ENCODE data around the gene RLN3. TPM values are rescaled to one million over a fixed set of nuclear protein-coding genes. Genes with fewer than 3 reads are reported as not detected.
A peak's percentile ranks its signal among the peaks of the same experiment; 100 is the strongest.

Gene RLN3
- polyA plus RNA-seq, 2 donors = not detected

DNA sequence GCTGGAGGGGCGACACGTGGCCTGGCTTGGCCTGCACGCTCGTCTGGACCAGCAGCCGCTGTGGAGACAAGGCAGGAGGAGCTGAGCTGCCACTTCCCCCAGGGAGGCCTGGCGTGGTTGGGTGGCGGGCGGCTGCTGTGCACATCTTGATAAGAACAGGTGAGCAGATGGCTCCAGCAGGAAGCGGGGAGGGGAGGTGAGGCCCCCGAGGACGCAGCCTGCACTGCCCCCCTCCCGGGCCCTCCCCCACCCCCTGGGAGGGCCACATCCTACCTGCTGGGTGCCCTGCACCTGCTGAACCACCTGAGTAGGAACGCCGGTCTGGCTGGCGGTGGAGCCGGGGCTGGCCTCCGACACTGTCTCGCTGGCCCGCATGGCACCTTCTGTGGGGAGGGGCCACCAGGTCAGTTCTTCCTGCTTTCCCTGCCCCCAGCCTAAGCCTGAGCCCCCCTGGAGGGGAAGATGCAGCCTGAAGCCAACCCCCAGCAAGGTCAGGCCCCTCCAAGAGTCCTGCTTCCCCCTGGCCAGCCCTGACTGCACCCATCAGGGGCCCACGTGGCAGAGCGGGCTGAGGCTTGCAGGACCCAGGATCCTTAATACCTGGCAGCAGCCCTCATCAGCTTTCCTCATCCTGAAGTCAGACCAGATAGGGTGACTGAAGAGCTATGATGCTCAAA is 44.6 kb upstream of the RLN3 start:
- no peaks in the 10 kb centered on the region for H3K9me3 ChIP-seq (ENCODE audit: control insufficient read depth in 2 of 2, insufficient read depth in 1 of 2, low read depth in 1 of 2, low read length in 1 of 2)
- H3K27me3 ChIP-seq (ENCODE audit: control insufficient read depth in 1 of 2, insufficient read depth in 2 of 2, low read length in 2 of 2) = no peaks in the 10 kb centered on the region
- peak overlapping the region in 1 of 2 donors; percentile 6 for H3K27ac ChIP-seq (ENCODE audit: low read depth in 2 of 2, low read length in 1 of 2)
- 71 to 83% methylated on average over 20 to 21 of the region's 21 CpGs for WGBS, 2 donors
- peaks cover 0 to 8% of the 10 kb centered on the region in 2 donors for H3K4me1 ChIP-seq (ENCODE audit: control insufficient read depth in 2 of 2, insufficient read depth in 2 of 2, low read length in 1 of 2)
- no peak overlapping the region for H3K4me3 ChIP-seq (ENCODE audit: low read depth in 1 of 2, low read length in 2 of 2)
- H3K36me3 ChIP-seq (ENCODE audit: control insufficient read depth in 2 of 2, insufficient read depth in 2 of 2, low read length in 1 of 2) = peaks cover 0 to 15% of the 10 kb centered on the region in 2 donors

DNA sequence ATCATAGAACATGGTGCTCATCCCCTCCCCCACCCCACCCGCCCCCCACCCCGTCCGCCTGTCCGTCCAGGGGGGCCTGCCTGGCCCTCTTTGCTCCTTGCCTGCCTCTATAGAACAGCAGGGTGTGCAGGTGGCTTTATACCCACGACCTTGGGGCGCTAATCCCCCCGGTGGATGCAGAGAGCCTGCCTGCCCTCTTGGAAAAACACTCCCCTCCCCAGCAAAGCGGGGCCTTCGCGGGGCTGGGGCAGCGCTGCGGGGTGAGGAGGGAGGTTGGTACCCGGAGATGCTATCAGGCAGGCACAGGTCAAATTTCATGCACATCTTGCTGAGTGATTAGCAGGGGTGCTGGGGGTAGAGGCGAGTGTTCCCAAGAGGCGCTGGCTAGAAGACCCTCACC is 43.8 kb upstream of the RLN3 start:
- no peaks in the 10 kb centered on the region for H3K9me3 ChIP-seq (ENCODE audit: control insufficient read depth in 2 of 2, insufficient read depth in 1 of 2, low read depth in 1 of 2, low read length in 1 of 2)
- H3K36me3 ChIP-seq (ENCODE audit: control insufficient read depth in 2 of 2, insufficient read depth in 2 of 2, low read length in 1 of 2) = peaks cover 0 to 16% of the 10 kb centered on the region in 2 donors
- no peak overlapping the region for H3K27ac ChIP-seq (ENCODE audit: low read depth in 2 of 2, low read length in 1 of 2)
- H3K4me3 ChIP-seq (ENCODE audit: low read depth in 1 of 2, low read length in 2 of 2) = no peak overlapping the region
- peaks cover 0 to 6% of the 10 kb centered on the region in 2 donors for H3K4me1 ChIP-seq (ENCODE audit: control insufficient read depth in 2 of 2, insufficient read depth in 2 of 2, low read length in 1 of 2)
- WGBS, 2 donors = 77 to 83% methylated on average over 15 of the region's 15 CpGs
- H3K27me3 ChIP-seq (ENCODE audit: control insufficient read depth in 1 of 2, insufficient read depth in 2 of 2, low read length in 2 of 2) = no peaks in the 10 kb centered on the region

DNA sequence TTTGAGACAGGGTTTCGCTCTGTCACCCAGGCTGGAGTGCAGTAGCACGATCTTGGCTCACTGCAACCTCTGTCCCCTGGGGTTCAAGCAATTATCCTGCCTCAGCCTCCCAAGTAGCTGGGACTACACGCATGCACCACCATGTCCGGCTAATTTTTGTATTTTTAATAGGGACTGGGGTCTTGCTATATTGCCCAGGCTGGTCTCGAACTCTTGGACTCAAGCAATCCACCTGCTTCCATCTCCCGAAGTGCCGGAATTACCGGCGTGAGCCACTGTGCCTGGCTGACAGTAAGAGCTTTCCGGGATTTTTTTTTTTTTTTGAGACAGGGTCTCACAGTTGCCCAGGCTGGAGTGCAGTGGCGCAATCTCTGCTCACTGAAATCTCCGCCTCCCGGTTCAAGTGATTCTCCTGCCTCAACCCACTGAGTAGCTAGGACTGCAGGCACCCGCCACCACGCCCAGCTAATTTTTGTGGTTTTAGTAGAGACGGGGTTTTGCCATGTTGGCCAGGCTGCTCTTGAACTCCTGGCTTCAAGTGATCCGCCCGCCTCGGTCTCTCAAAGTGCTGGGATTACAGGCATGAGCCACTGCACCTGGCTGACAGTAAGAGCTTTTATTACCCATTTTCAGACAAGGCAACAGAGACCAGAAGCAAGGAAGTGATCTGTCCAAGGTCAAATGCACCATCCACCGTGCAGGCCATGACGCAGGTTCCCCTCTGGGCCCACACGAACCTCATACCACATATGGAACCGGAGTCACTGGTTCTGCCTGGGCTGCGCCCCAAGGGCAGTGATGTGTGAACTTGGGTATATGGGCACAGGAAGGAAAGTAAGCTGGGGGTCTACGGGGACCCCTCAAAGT is 42.8 kb upstream of the RLN3 start:
- peaks cover 0 to 16% of the 10 kb centered on the region in 2 donors for H3K36me3 ChIP-seq (ENCODE audit: control insufficient read depth in 2 of 2, insufficient read depth in 2 of 2, low read length in 1 of 2)
- 84 to 86% methylated on average over 25 of the region's 25 CpGs for WGBS, 2 donors
- peak overlapping the region in 1 of 2 donors; percentile 85 for H3K27ac ChIP-seq (ENCODE audit: low read depth in 2 of 2, low read length in 1 of 2)

DNA sequence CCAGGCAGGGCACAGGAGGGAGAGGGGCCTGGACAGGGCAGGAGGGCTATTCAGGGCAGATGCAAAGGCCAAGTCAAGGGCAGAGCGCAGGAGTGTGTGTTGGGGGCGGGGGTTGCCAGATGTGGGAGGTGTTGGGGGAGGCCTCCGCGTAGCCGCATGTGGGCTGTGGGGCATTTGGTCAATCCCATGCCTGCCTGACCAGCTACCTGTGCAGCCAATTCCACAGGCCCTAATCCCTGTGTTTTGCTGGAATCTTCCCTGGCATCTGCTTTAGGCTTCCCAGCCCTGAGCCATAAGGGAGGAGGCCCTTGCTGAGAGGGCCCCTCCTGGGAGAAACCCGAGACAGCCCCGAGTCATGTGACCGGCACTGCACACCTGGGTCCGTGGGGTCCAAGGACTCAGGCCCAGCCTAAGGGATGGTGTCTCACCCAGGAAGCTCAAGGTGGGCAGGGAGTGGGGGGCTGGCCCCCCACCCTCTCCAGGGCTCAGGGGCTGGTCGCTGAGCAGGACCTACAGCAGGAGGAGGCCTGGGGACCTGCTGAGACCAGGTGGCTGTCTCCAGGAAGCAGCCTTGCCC is 42.1 kb upstream of the RLN3 start:
- Histone ChIP-seq H3K9me3 (ENCODE audit: control insufficient read depth in 2 of 2, insufficient read depth in 1 of 2, low read depth in 1 of 2, low read length in 1 of 2) (no peaks in the 10 kb centered on the region), H3K27ac (ENCODE audit: low read depth in 2 of 2, low read length in 1 of 2) (peak overlapping the region; percentile 56 to 85), H3K4me1 (ENCODE audit: control insufficient read depth in 2 of 2, insufficient read depth in 2 of 2, low read length in 1 of 2) (peaks cover 0 to 2% of the 10 kb centered on the region in 2 donors), H3K4me3 (ENCODE audit: low read depth in 1 of 2, low read length in 2 of 2) (no peak overlapping the region), H3K36me3 (ENCODE audit: control insufficient read depth in 2 of 2, insufficient read depth in 2 of 2, low read length in 1 of 2) (peaks cover 0 to 15% of the 10 kb centered on the region in 2 donors), H3K27me3 (ENCODE audit: control insufficient read depth in 1 of 2, insufficient read depth in 2 of 2, low read length in 2 of 2) (no peaks in the 10 kb centered on the region)
- 72 to 74% methylated on average over 10 of the region's 10 CpGs for WGBS, 2 donors

More for the DNA sequence above, 42.8 kb upstream of the RLN3 start:
- H3K27me3 ChIP-seq (ENCODE audit: control insufficient read depth in 1 of 2, insufficient read depth in 2 of 2, low read length in 2 of 2) = no peaks in the 10 kb centered on the region
- H3K4me1 ChIP-seq (ENCODE audit: control insufficient read depth in 2 of 2, insufficient read depth in 2 of 2, low read length in 1 of 2) = peaks cover 0 to 2% of the 10 kb centered on the region in 2 donors
- H3K4me3 ChIP-seq (ENCODE audit: low read depth in 1 of 2, low read length in 2 of 2) = no peak overlapping the region
- no peaks in the 10 kb centered on the region for H3K9me3 ChIP-seq (ENCODE audit: control insufficient read depth in 2 of 2, insufficient read depth in 1 of 2, low read depth in 1 of 2, low read length in 1 of 2)

DNA sequence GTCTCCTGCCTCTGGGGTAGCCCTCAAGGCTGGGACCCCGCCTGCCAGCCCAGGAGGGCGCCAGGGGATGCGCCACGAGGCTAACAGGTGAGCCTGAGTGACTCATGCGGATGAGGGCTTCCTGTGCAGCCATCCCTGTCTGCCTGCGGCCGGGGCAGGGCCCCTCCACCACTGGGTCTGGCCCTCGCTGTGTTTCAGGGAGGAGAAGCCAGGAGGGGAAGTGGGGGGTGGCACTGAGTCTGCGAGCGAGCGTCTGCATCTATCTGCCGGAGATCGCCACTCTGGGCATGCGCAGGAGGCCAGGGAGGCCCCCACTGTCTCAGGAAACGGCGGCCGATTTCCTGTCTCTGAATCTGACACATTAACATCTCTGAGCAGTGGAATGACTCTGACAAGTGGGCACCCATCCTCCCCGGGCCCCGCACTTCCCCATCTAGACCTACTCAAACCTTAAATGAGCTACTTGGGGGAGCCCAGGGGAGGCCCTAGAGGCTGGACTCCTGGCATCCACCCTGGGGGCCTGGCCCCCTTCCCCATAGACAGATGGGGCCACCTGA is 41.5 kb upstream of the RLN3 start:
- H3K27me3 ChIP-seq (ENCODE audit: control insufficient read depth in 1 of 2, insufficient read depth in 2 of 2, low read length in 2 of 2) = no peaks in the 10 kb centered on the region
- no peak overlapping the region for H3K4me3 ChIP-seq (ENCODE audit: low read depth in 1 of 2, low read length in 2 of 2)
- H3K36me3 ChIP-seq (ENCODE audit: control insufficient read depth in 2 of 2, insufficient read depth in 2 of 2, low read length in 1 of 2) = peaks cover 0 to 13% of the 10 kb centered on the region in 2 donors
- H3K4me1 ChIP-seq (ENCODE audit: control insufficient read depth in 2 of 2, insufficient read depth in 2 of 2, low read length in 1 of 2) = peaks cover 0 to 2% of the 10 kb centered on the region in 2 donors
- H3K27ac ChIP-seq (ENCODE audit: low read depth in 2 of 2, low read length in 1 of 2) = peak overlapping the region; percentile 80 to 87
- WGBS, 2 donors = 54 to 68% methylated on average over 18 to 19 of the region's 19 CpGs
- no peaks in the 10 kb centered on the region for H3K9me3 ChIP-seq (ENCODE audit: control insufficient read depth in 2 of 2, insufficient read depth in 1 of 2, low read depth in 1 of 2, low read length in 1 of 2)

DNA sequence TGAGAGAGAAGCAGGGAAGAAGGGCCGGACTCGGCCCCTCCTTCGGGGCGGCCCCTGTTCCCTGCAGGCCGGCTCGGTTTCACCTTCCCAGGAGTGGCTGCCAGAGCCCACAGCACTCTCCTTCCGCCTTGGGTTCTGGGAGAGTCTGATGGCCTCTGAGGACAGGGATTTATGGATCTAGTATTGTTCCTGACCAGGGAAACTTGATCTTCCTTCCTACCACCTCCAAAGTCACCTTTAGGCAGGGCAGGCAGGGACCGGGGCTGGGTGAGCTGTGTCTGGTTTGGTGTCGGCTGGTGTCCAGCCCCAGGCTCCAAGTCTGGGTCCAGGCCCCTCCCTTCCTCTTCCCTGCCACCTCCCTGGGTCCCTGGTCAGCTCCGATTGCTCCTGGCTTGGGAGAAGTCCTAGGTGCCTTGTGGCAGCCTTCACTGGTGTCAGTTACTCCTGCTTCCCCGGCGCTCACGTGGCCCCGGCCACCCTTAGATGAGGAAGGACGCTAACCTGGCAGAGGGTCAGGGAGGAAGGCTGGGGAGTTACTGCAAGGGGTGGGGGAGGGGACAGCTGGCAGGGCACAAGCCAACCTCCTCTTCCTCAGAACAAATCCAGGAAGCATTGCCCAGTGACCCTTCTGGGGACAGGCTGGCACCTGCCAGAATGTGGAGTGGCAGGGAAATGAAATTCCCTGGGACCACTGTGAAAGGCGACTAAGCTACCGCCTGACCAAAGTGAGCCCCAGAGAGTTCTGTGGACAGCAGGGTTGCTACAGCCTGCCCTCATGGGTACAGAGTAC is 40.7 kb upstream of the RLN3 start:
- Histone ChIP-seq H3K4me3 (ENCODE audit: low read depth in 1 of 2, low read length in 2 of 2) (no peak overlapping the region), H3K27ac (ENCODE audit: low read depth in 2 of 2, low read length in 1 of 2) (peak overlapping the region; percentile 80 to 87), H3K4me1 (ENCODE audit: control insufficient read depth in 2 of 2, insufficient read depth in 2 of 2, low read length in 1 of 2) (peaks cover 0 to 2% of the 10 kb centered on the region in 2 donors), H3K27me3 (ENCODE audit: control insufficient read depth in 1 of 2, insufficient read depth in 2 of 2, low read length in 2 of 2) (no peaks in the 10 kb centered on the region), H3K9me3 (ENCODE audit: control insufficient read depth in 2 of 2, insufficient read depth in 1 of 2, low read depth in 1 of 2, low read length in 1 of 2) (no peaks in the 10 kb centered on the region), H3K36me3 (ENCODE audit: control insufficient read depth in 2 of 2, insufficient read depth in 2 of 2, low read length in 1 of 2) (peaks cover 3 to 18% of the 10 kb centered on the region in 2 donors)
- 69 to 71% methylated on average over 17 of the region's 17 CpGs for WGBS, 2 donors

DNA sequence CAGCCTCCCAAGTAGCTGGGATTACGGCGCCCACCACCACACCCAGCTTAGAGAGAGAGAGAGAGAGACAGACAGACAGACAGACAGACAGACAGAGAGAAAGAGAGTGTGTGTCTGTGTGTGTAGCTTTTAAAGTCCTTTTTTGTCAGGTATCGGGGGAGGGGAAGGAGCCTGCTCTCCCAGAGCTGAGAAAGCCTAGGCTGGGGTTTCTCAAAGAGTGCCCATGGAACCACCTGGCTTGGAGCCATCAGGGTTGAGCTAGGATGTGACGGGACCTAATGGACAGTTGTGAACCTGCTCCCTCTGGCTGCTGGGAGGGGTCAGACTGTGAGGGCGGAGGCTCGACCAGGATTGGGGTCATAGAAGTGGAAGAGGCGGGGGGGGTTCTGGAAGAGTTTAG is 38.5 kb upstream of the RLN3 start:
- peaks cover 6 to 11% of the 10 kb centered on the region in 2 donors for H3K36me3 ChIP-seq (ENCODE audit: control insufficient read depth in 2 of 2, insufficient read depth in 2 of 2, low read length in 1 of 2)
- H3K27me3 ChIP-seq (ENCODE audit: control insufficient read depth in 1 of 2, insufficient read depth in 2 of 2, low read length in 2 of 2) = no peaks in the 10 kb centered on the region
- no peak overlapping the region for H3K27ac ChIP-seq (ENCODE audit: low read depth in 2 of 2, low read length in 1 of 2)
- no peaks in the 10 kb centered on the region for H3K9me3 ChIP-seq (ENCODE audit: control insufficient read depth in 2 of 2, insufficient read depth in 1 of 2, low read depth in 1 of 2, low read length in 1 of 2)
- no peak overlapping the region for H3K4me3 ChIP-seq (ENCODE audit: low read depth in 1 of 2, low read length in 2 of 2)
- H3K4me1 ChIP-seq (ENCODE audit: control insufficient read depth in 2 of 2, insufficient read depth in 2 of 2, low read length in 1 of 2) = peaks cover 0 to 2% of the 10 kb centered on the region in 2 donors
- WGBS, 2 donors = 87 to 89% methylated on average over 7 of the region's 7 CpGs

DNA sequence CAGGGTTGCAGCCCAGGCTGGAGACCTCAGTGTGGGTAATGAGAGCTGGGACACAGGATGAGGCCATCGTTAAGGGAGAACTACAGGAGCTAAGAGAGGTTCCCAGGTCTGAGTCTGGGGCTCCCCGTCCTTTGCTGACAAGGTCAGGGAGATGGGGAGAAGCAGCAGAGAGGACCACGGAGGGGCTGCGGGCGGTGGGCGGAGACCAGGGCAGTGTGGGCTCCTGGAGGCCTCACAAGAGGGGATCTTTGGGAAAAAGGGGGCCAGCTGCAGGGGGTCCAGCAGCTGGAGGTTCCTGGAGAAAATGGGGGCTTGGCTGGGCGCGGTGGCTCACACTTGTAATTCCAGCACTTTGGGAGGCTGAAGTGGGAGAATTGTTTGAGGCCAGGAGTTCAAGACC is 37.9 kb upstream of the RLN3 start:
- WGBS, 2 donors = 92 to 94% methylated on average over 8 of the region's 8 CpGs
- Histone ChIP-seq H3K9me3 (ENCODE audit: control insufficient read depth in 2 of 2, insufficient read depth in 1 of 2, low read depth in 1 of 2, low read length in 1 of 2) (no peaks in the 10 kb centered on the region), H3K27me3 (ENCODE audit: control insufficient read depth in 1 of 2, insufficient read depth in 2 of 2, low read length in 2 of 2) (no peaks in the 10 kb centered on the region), H3K4me3 (ENCODE audit: low read depth in 1 of 2, low read length in 2 of 2) (no peak overlapping the region), H3K4me1 (ENCODE audit: control insufficient read depth in 2 of 2, insufficient read depth in 2 of 2, low read length in 1 of 2) (peaks cover 0 to 2% of the 10 kb centered on the region in 2 donors), H3K36me3 (ENCODE audit: control insufficient read depth in 2 of 2, insufficient read depth in 2 of 2, low read length in 1 of 2) (peaks cover 6 to 11% of the 10 kb centered on the region in 2 donors), H3K27ac (ENCODE audit: low read depth in 2 of 2, low read length in 1 of 2) (no peak overlapping the region)

DNA sequence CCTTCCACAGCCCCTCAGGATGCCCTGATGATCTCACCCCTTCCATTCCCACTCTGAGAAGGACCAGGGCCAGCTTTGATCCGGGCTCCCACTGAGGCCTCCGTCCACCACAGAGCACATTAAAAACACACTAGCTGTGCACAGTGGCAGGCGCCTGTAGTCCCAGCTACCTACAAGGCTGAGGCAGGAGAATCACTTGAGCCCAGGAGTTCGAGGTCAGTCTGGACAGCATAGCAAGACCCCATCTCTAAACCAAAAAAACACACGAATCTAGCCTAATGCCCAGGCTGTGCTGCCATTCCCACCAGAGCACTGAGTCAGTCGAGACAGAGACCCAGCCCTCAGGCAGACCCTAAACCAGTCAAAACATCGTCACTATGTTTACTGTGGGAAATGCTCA is 35.9 kb upstream of the RLN3 start:
- no peak overlapping the region for H3K27ac ChIP-seq (ENCODE audit: low read depth in 2 of 2, low read length in 1 of 2)
- peaks cover 0 to 4% of the 10 kb centered on the region in 2 donors for H3K4me1 ChIP-seq (ENCODE audit: control insufficient read depth in 2 of 2, insufficient read depth in 2 of 2, low read length in 1 of 2)
- H3K9me3 ChIP-seq (ENCODE audit: control insufficient read depth in 2 of 2, insufficient read depth in 1 of 2, low read depth in 1 of 2, low read length in 1 of 2) = no peaks in the 10 kb centered on the region
- H3K4me3 ChIP-seq (ENCODE audit: low read depth in 1 of 2, low read length in 2 of 2) = no peak overlapping the region
- WGBS, 2 donors = 94 to 96% methylated on average over 7 of the region's 7 CpGs
- H3K36me3 ChIP-seq (ENCODE audit: control insufficient read depth in 2 of 2, insufficient read depth in 2 of 2, low read length in 1 of 2) = peaks cover 6 to 13% of the 10 kb centered on the region in 2 donors
- no peaks in the 10 kb centered on the region for H3K27me3 ChIP-seq (ENCODE audit: control insufficient read depth in 1 of 2, insufficient read depth in 2 of 2, low read length in 2 of 2)
